Activated CD4-positive, alpha-beta T cell treated with anti-CD3 and anti-CD28 coated beads, Interleukin-10, Interleukin-2, amounts not matched to agents 100 ng/mL and 50 ng/mL, durations not matched to agents 16 hours and 8 hours (primary cell): ENCODE data around the gene FNTB.

Source experiments
- DNase-seq: peaks from one replicate; pipeline ENCODE4 v3.0.0-alpha.2; 2020

FNTB gene

GRCh38 chr14:64986648-64987437, at the start of gene FNTB:
Gene FNTB, plus strand, starts transcription at chr14:64986895. Its CDS starts 59 bp downstream, at chr14:64986954.
- DNase-seq = peak; percentile 97

GRCh38 chr14:64937171-64937820, 49.4 kb upstream of the FNTB start:
- no peak for DNase-seq

DNA sequence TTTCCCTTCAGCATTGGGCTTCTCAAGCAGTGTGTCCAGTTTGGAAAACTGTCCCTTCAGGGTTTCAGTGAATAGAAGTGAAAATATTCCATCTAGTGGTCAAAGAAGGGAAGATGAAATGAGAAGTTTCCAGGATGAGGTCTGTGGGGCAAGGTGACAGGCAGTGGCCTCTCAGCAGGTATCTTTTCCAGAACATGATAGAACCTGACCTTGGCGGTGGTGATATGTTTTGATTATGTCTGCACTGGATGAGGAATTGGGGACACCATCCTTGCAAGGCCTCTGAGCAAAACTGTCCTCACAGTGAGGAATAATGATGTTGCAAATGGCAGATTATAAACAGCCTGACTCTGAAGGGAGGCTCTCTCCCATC, 48.9 kb upstream of the FNTB start:
- no peak for DNase-seq

- DNase-seq = no peak
These were observed 47.5 kb upstream of the FNTB start for GRCh38 chr14:64938972-64939816.

DNA sequence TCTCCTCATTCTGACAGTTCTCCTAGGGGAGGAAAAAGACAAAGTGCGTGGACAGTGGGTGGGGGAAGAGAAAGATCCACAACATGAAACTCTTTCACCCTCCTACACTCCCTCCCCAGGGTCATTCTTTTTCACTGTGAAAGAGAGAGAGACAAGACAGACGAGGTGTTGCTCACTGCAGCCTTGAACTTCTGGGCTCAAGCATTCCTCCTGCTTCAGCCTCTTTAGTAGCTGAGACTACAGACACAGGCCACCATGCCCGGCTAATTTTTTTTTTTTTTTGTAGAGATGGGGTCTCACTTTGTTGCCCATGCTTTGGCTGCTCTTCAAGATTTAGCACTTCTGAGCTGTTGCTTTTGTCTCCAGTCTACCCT, 46.9 kb upstream of the FNTB start:
- no peak for DNase-seq

DNA sequence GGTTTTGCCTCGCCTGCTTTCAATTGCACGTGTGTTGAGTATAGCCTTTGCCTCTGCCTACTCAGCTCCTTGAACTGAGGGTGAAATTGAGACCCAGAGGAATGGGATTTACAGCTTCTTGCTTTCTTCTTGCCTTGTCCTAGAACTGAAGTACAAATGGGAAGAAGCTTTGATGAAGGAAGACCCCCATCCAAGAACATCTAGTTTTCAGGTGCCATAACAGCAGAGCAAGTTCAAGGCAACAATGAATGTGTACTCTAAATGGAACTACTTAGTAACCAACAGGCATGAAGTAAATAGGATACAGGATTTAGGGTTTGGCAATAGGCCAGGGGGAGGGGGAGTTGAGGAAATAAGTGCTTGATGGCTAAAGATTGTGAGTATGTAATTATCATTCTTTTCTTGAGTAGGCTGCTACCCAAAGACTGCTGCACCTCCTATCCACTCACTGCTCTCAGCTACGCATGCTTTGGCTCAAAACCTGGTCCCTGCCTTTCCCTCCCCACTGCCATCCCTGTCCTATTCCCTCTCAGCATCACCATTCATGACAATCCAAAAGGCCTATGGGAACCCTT, 46.3 kb upstream of the FNTB start:
- no peak for DNase-seq

GRCh38 chr14:64942531-64943111, 44.1 kb upstream of the FNTB start, which contains the start of gene GPX2:
Gene GPX2, minus strand, starts transcription at chr14:64942745. Its CDS starts 19 bp downstream, at chr14:64942726.
- no peak for DNase-seq

GRCh38 chr14:64943556-64943955, 43.1 kb upstream of the FNTB start:
- no peak for DNase-seq

DNA sequence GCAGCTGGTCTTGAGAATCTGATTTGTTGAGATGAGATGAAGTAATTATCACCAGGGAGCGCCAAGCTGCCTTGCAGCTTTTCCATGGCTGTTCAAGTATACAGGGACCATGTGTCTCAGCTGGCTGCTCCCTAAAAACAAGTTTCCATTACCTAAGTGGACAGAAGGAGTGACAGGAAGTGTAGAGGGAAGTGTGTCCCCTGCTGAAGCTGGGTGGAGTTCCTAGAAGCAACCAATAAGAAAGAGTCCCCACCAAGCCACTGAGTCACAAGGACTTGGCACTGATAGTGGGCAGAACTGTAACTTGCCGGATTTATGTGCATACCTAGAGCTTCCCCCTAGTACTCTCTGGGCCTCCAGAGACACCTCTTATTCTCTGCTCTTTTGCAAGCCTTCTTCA, 42.7 kb upstream of the FNTB start:
- no peak for DNase-seq

GRCh38 chr14:64944861-64945260, 41.8 kb upstream of the FNTB start:
- DNase-seq = no peak

DNA sequence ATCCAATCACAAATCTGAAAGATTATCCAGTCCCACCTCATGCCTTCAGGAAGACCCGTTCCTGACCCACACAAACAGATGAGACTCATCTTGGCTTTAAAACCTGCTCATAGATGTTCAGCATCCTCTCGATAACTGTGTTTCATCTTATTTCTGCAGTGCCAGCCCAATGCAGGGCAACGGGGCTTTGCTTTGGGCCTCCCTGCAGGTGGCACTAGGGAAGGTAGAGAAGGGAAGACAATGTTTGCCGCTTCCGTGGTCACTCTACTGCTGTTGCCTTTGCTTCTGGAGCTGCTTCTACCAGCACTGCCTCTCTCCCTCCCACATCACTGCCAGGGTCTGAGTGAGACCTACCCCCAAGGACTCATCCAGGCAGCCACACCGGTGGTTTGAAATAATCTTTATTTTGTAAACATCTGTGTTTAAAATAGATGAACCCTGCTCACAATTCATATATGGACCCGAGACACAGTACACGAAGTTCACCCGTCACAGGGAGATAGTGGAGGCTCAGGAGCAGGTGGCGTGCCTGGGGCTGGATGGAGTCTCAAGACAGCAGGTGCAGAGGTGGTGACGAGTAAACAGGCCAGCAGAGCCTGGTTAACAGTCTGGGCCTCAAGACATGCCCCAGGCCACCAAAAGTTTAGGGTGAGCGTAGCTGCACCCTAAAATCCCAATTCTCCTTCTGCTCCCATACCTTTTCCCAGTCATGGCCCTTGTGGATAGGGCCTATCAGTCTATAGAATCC, 41.1 kb upstream of the FNTB start:
- DNase-seq = no peak

DNA sequence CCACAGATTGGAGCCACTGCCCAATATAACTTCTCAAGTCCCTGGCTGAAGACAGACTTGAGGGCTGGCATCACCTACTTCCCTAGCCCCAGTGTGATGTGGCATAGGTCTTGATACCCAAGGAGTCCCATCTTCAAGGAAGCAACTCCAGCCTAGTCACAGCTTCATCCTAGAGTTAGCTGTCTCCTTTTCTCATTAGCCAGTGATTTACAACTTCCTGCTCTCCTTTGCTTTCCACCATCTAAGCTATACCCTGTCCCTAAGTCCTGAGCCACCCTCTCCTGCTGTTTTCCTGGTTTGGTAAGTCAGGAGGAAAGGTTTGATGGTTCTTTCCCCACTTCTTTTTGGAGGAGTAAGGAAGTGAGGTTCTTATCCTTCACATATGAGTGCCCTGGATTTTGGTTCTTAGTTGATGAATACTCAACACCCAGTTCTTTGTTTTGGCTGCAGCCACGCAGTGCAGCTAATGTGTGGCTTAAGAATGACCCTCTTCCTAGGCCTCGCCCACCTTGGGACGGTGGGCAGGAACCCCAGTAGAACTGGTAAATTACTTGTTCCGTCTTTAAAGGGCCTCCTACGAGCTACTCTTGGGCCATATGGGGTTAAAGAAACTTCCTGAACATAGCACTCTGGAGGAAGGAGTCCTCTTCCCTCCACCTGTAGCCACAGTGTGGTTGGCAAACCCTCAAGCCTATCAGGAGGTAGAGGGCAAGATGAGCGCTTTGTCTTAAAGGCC, 40.2 kb upstream of the FNTB start:
- DNase-seq = no peak

DNA sequence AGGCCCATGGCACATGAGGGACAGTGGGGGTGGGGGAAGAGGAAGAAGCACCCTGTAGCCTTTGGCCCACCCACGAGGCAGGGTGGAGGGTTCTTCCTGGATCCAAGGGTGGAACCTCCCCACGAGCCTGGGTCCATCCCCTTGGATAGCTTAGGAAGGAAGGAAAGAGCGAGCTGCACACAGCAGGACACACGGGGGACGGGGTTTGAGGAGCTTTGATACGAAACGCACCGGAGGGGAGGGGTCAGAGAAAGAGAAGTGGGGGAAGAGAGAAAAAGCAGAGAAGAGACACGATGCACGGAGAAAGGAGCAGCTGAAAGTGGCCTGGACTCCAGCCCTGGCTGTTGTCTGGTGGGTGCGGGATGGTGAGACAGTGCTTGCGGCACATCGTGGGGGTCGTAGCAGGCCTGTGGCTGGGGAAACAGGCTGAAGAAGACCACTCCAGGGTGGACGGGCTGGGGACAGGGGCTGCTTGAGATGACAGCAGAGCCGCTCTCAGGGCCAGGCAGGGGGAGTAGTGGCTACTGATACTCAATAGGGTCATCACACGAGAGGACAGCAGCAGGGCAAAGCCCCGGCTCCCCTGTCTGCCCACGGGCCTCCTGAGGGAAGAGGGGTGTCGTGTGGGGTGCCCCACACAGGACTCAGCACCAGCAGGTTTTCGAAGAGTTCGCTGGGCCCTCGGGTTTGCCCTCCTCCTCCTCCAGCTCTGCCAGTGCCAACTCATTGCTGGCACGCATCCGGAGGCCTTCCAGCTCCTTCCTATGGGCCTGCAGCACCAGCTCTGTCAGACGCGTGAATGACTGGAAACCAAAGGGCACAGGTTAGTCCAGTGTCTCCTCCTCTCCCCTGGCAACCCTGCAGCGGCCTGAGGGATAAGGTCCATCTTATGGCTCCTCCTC, 38.7 kb upstream of the FNTB start:
- no peak for DNase-seq

DNA sequence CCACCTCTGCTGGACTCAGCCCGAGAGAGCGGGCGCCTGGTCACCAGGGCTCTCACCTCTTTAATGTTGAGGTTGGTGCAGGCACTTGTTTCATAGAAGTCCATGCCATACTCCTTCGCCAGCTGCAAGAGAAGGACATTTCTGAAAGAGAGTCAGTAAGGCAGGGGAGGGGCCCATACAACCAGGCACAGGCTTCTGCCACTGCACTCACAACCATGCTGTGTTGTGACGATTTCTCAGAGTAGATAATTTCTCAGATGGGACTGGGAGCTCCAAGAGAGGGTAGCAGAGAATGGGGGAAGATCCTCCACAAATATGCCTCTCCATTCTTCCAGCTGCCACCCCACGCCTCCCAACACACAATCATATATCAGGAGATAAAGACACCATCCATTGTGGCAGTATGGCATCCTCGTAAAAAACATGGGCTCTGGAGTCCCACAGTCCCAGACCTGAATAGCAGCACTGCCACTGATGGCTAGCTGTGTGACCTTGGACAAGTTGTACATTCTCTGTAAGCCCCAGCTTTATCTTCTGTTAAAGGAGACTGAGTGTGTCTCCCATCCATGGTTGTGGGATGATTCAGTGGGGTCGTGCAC, 38.0 kb upstream of the FNTB start:
- DNase-seq = no peak

- no peak for DNase-seq
These were observed 35.8 kb upstream of the FNTB start for GRCh38 chr14:64950889-64951288.

DNA sequence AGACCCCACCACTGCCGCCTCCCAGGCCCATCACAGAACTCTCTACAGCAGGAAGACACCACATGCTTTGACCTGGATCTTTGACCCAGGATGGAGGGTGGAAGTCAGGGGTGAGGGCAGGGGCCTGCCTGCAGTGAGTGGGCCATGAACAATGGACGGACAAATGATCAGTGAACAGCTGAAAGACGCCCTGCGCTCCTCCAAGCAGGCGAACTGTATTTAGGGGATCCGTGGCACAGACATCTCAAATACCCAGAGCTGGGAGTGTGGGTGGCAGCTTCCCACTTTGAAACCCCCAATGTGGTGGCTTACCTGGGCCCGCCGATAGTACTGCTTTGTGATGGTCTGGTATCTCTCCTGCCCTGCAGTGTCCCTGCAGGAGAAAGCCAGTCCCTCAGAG, 35.4 kb upstream of the FNTB start:
- no peak for DNase-seq

- DNase-seq = no peak
These were observed 35.0 kb upstream of the FNTB start for GRCh38 chr14:64951724-64952123.

GRCh38 chr14:64952598-64953309, 33.9 kb upstream of the FNTB start:
- peak; percentile 11 for DNase-seq

GRCh38 chr14:64953310-64953654, 33.4 kb upstream of the FNTB start:
- DNase-seq = no peak
